SU-DHL-6 (cell line): Measurements from ENCODE around the gene FBXO42.

ENCODE experiments used
- H2AFZ ChIP-seq: fragments of 200-600 bp; sonication (generic); 2 replicates; pipeline ENCODE4 v1.6.1; 2014; ENCODE audit warnings: low read depth, mild to moderate bottlenecking, moderate library complexity, mixed read lengths, antibody characterized with exemption, low read length; ENCODE audit not compliant: severe bottlenecking
- H3F3A ChIP-seq: fragments of 200-600 bp; shearing (Covaris generic); 2 replicates; pipeline ENCODE4 v1.6.0; 2016; ENCODE audit warnings: antibody characterized with exemption, mild to moderate bottlenecking; ENCODE audit not compliant: insufficient read depth
- H3K27ac ChIP-seq: fragments of 200-600 bp; sonication (generic); 2 replicates; pipeline ENCODE4 v1.5.1; 2016; ENCODE audit warnings: low read depth, mild to moderate bottlenecking, low read length, moderate library complexity, mixed read lengths
- H3K27me3 ChIP-seq: fragments of 200-600 bp; sonication (generic), shearing (Covaris generic); 2 replicates; pipeline ENCODE4 v1.6.0; 2014; ENCODE audit warnings: mild to moderate bottlenecking, low read length
- H3K36me3 ChIP-seq: fragments of 200-600 bp; sonication (generic); 2 replicates; pipeline ENCODE4 v1.6.1; 2014; ENCODE audit warnings: mild to moderate bottlenecking, low read length, mixed read lengths
- H3K4me2 ChIP-seq: fragments of 300-600, 200-600 bp; shearing (Covaris generic), sonication (generic); 2 replicates; pipeline ENCODE4 v1.6.0; 2014; ENCODE audit warnings: low read length, low read depth, mild to moderate bottlenecking; ENCODE audit not compliant: poor library complexity, severe bottlenecking
- H3K4me3 ChIP-seq: fragments of 200-600 bp; sonication (generic); 2 replicates; pipeline ENCODE4 v1.5.1; 2014; ENCODE audit warnings: antibody characterized with exemption, low read length, mild to moderate bottlenecking, mixed read lengths; ENCODE audit not compliant: insufficient read depth, poor library complexity, severe bottlenecking
- H3K79me2 ChIP-seq: fragments of 200-600 bp; sonication (generic); 2 replicates; pipeline ENCODE4 v1.6.1; 2014; ENCODE audit warnings: mild to moderate bottlenecking, low read length, moderate library complexity; ENCODE audit not compliant: insufficient read depth
- H3K9ac ChIP-seq: fragments of 200-600 bp; sonication (generic); 2 replicates; pipeline ENCODE4 v1.7.0; 2014; ENCODE audit warnings: mild to moderate bottlenecking, low read length
- H3K9me2 ChIP-seq: fragments of 200-600 bp; sonication (generic); replicated peaks from 2 replicates; pipeline ENCODE4 v1.6.1; 2014; ENCODE audit warnings: low read length; ENCODE audit not compliant: insufficient read depth
- H3K9me3 ChIP-seq: fragments of 200-600 bp; sonication (generic); 2 replicates; pipeline ENCODE4 v1.6.1; 2014; ENCODE audit warnings: low read length, mixed read lengths; ENCODE audit not compliant: insufficient read depth
- H4K20me1 ChIP-seq: fragments of 200-600 bp; sonication (generic); 2 replicates; pipeline ENCODE4 v1.6.1; 2014; ENCODE audit warnings: low read depth, mild to moderate bottlenecking, antibody characterized with exemption, low read length, moderate library complexity, mixed read lengths
- CTCF ChIP-seq: fragments of 200-600 bp; sonication (generic); IDR thresholded peaks from one replicate; pipeline ENCODE4 v1.5.1; 2017; ENCODE audit warnings: antibody characterized with exemption, mild to moderate bottlenecking, low read length, moderate library complexity; ENCODE audit not compliant: insufficient read depth, poor library complexity, severe bottlenecking
- EZH2phosphoT487 ChIP-seq: fragments of 200-600 bp; sonication (generic), shearing (Covaris generic); conservative IDR thresholded peaks from 2 replicates; pipeline ENCODE4 v1.6.1; 2018; ENCODE audit warnings: mild to moderate bottlenecking, antibody characterized with exemption, low read length, moderate library complexity, mixed read lengths

The FBXO42 gene

GRCh38 chr1:16253332-16253922, 98.9 kb downstream of the FBXO42 start:
- H3K9me3 ChIP-seq, result no peaks in the 10 kb centered on the region
- no peak for TF ChIP-seq CTCF
- no peak for TF ChIP-seq EZH2phosphoT487
- no peaks in the 10 kb centered on the region for H3K27me3 ChIP-seq
- no peak overlapping the region for H3K9ac ChIP-seq
- H3K4me3 ChIP-seq, result no peak overlapping the region
- no peaks in the 10 kb centered on the region for H4K20me1 ChIP-seq
- H3K79me2 ChIP-seq, result no peaks in the 10 kb centered on the region
- H3K36me3 ChIP-seq, result no peaks in the 10 kb centered on the region
- H3F3A ChIP-seq, result peaks cover 8% of the 10 kb centered on the region; the same call in 1 of the 2 replicates
- no peak overlapping the region for H3K4me2 ChIP-seq
- no peak overlapping the region for H2AFZ ChIP-seq
- H3K27ac ChIP-seq, result no peak overlapping the region
- no peaks in the 10 kb centered on the region for H3K9me2 ChIP-seq

- no peak overlapping the region for H3K27ac ChIP-seq
- H3K9me3 ChIP-seq, result no peaks in the 10 kb centered on the region
Measured at GRCh38 chr1:16252912-16253311, 99.4 kb downstream of the FBXO42 start.

GRCh38 chr1:16251381-16251780, 100.9 kb downstream of the FBXO42 start:
- no peaks in the 10 kb centered on the region for H3K79me2 ChIP-seq
- no peaks in the 10 kb centered on the region for H3K9me2 ChIP-seq
- H3K9ac ChIP-seq, result no peak overlapping the region
- H2AFZ ChIP-seq, result no peak overlapping the region
- H3K27ac ChIP-seq, result no peak overlapping the region
- H3K4me3 ChIP-seq, result no peak overlapping the region
- no peaks in the 10 kb centered on the region for H4K20me1 ChIP-seq
- H3K9me3 ChIP-seq, result no peaks in the 10 kb centered on the region
- peaks cover 8% of the 10 kb centered on the region; the same call in 1 of the 2 replicates for H3F3A ChIP-seq
- H3K4me2 ChIP-seq, result no peak overlapping the region
- H3K27me3 ChIP-seq, result no peaks in the 10 kb centered on the region
- TF ChIP-seq EZH2phosphoT487 (no peak), CTCF (no peak)
- H3K36me3 ChIP-seq, result no peaks in the 10 kb centered on the region

More at GRCh38 chr1:16252912-16253311, 99.4 kb downstream of the FBXO42 start:
- Histone ChIP-seq H3K9ac (no peak overlapping the region), H3K9me2 (no peaks in the 10 kb centered on the region), H3K4me3 (no peak overlapping the region), H3K36me3 (no peaks in the 10 kb centered on the region), H3F3A (peaks cover 8% of the 10 kb centered on the region; the same call in 1 of the 2 replicates), H3K79me2 (no peaks in the 10 kb centered on the region), H2AFZ (no peak overlapping the region), H4K20me1 (no peaks in the 10 kb centered on the region), H3K27me3 (no peaks in the 10 kb centered on the region), H3K4me2 (no peak overlapping the region)
- TF ChIP-seq CTCF (no peak), EZH2phosphoT487 (no peak)
